Measurements from ENCODE around the gene SMKR1. TPM values are rescaled to one million over a fixed set of nuclear protein-coding genes. Genes with fewer than 3 reads are reported as not detected.
A peak's percentile ranks its signal among the peaks of the same experiment; 100 is the strongest.
"Not testable (repeated sequence)": the region's sequence is repeated elsewhere in the genome, so short reads cannot be mapped to it uniquely, and the experiment has no call there.

The SMKR1 gene
- total and polyA plus RNA-seq, 9 donors = 0.26 to 0.49 (median 0.39) TPM; not detected in 5

DNA sequence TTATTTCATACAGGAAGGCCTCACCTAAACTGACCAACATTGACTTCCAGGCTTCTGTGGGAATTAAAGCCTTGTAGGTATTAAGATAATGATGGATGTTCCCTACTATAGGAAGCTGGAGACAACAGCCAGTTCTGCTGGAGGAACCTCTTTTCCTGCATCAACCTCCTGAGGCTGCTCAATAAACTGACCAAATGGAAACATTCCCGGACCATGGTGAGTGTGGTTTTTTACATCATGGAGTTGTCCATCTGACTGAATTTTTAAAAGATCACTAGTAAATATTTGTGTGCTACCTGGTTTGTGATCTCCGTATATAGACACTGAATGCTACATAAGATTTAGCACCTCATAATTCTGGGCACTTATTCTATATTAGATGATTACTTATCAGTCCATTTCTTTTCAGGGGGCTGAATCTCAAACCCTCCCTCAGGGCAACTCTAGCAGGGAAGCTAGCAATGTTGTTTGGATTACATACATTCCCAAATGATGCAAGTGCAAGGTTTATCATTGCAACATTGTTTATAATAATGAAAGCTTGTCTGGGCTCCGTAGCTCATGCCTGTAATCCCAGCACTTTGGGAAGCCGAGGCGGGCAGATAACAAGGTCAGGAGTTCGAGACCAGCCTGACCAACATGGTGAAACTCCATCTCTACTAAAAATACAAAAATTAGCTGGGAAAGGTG lies 21.5 kb upstream of the SMKR1 start:
- no peak overlapping the region for H3K4me3 ChIP-seq (ENCODE audit: low read length)
- no peak overlapping the region for H3K27ac ChIP-seq (ENCODE audit: low read length)
- H3K27me3 ChIP-seq (ENCODE audit: control insufficient read depth, insufficient read depth, low read length) = no peaks in the 10 kb centered on the region
- no peaks in the 10 kb centered on the region for H3K4me1 ChIP-seq (ENCODE audit: control insufficient read depth, insufficient read depth, low read length)
- H3K36me3 ChIP-seq (ENCODE audit: control insufficient read depth, insufficient read depth, low read length) = no peaks in the 10 kb centered on the region
- H3K9me3 ChIP-seq (replicated peaks; ENCODE audit: control insufficient read depth, low read depth, low read length) = no peaks in the 10 kb centered on the region
- no peak for DNase-seq
- no CpG with 5 or more reads among the region's 6 CpGs for whole genome bisulfite sequencing (ENCODE audit: insufficient coverage)

DNA sequence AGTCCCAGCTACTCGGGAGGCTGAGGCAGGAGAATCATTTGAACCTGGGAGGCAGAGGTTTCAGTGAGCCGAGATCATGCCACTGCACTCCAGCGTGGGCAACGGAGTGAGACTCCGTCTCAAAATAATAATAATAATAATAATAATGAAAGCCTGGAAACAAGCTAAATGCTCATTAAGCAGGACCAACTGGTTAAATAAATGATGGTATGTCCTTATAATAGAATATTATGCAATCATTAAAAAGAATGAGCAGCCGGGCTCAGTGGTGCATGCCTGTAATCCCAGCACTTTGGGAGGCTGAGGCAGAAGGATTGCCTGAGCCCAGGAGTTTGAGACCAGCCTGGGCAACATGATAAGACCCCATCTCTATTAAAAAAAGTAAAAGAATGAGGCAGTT lies 21.0 kb upstream of the SMKR1 start:
- WGBS (ENCODE audit: insufficient coverage) = 100% methylated on average over 1 of the region's 6 CpGs

DNA sequence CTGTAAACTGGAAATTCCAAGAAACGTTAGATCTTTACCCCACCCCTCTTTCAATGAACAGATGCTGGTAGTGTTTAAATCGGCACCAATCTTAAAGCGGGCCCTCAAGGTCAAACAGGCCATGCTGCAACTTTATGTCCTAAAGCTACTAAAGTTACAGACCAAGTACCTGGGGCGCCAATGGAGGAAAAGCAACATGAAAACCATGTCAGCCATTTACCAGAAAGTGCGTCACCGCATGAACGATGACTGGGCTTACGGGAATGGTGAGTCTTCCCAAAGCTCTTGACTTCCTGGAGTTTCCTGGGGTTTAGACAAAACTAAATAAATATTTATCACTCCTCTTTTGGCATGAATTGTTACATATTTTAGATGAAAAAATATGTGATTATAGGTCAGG lies 19.6 kb upstream of the SMKR1 start:
- no peak overlapping the region for H3K4me3 ChIP-seq (ENCODE audit: low read length)
- no peak overlapping the region for H3K27ac ChIP-seq (ENCODE audit: low read length)
- H3K4me1 ChIP-seq (ENCODE audit: control insufficient read depth, insufficient read depth, low read length) = no peaks in the 10 kb centered on the region
- H3K27me3 ChIP-seq (ENCODE audit: control insufficient read depth, insufficient read depth, low read length) = no peaks in the 10 kb centered on the region
- WGBS (ENCODE audit: insufficient coverage) = 100% methylated on average over 1 of the region's 8 CpGs
- no peaks in the 10 kb centered on the region for H3K36me3 ChIP-seq (ENCODE audit: control insufficient read depth, insufficient read depth, low read length)
- H3K9me3 ChIP-seq (replicated peaks; ENCODE audit: control insufficient read depth, low read depth, low read length) = no peaks in the 10 kb centered on the region
- no peak for DNase-seq

More for the DNA sequence above, 21.0 kb upstream of the SMKR1 start:
- H3K27me3 ChIP-seq (ENCODE audit: control insufficient read depth, insufficient read depth, low read length); H3K4me1 ChIP-seq (ENCODE audit: control insufficient read depth, insufficient read depth, low read length); H3K36me3 ChIP-seq (ENCODE audit: control insufficient read depth, insufficient read depth, low read length); DNase-seq; H3K27ac ChIP-seq (ENCODE audit: low read length); H3K9me3 ChIP-seq (replicated peaks; ENCODE audit: control insufficient read depth, low read depth, low read length); H3K4me3 ChIP-seq (ENCODE audit: low read length): not testable (repeated sequence)

- Histone ChIP-seq H3K27me3 (ENCODE audit: control insufficient read depth, insufficient read depth, low read length) (no peaks in the 10 kb centered on the region), H3K36me3 (ENCODE audit: control insufficient read depth, insufficient read depth, low read length) (no peaks in the 10 kb centered on the region), H3K27ac (ENCODE audit: low read length) (no peak overlapping the region), H3K4me3 (ENCODE audit: low read length) (no peak overlapping the region), H3K9me3 (replicated peaks; ENCODE audit: control insufficient read depth, low read depth, low read length) (no peaks in the 10 kb centered on the region), H3K4me1 (ENCODE audit: control insufficient read depth, insufficient read depth, low read length) (no peaks in the 10 kb centered on the region)
- WGBS (ENCODE audit: insufficient coverage) = 88% methylated on average over 1 of the region's 3 CpGs
- DNase-seq = no peak
These were observed 12.8 kb upstream of the SMKR1 start for GRCh38 chr7:129489491-129489890.

GRCh38 chr7:129492391-129492790 lies 9.9 kb upstream of the SMKR1 start:
- Histone ChIP-seq H3K27ac (ENCODE audit: low read length) (no peak overlapping the region), H3K4me3 (ENCODE audit: low read length) (no peak overlapping the region), H3K9me3 (replicated peaks; ENCODE audit: control insufficient read depth, low read depth, low read length) (no peaks in the 10 kb centered on the region), H3K27me3 (ENCODE audit: control insufficient read depth, insufficient read depth, low read length) (no peaks in the 10 kb centered on the region), H3K4me1 (ENCODE audit: control insufficient read depth, insufficient read depth, low read length) (no peaks in the 10 kb centered on the region), H3K36me3 (ENCODE audit: control insufficient read depth, insufficient read depth, low read length) (no peaks in the 10 kb centered on the region)
- DNase-seq = no peak
- WGBS (ENCODE audit: insufficient coverage) = 83% methylated on average over 1 of the region's 2 CpGs

- Histone ChIP-seq H3K27ac (ENCODE audit: low read length) (no peak overlapping the region), H3K4me1 (ENCODE audit: control insufficient read depth, insufficient read depth, low read length) (no peaks in the 10 kb centered on the region), H3K36me3 (ENCODE audit: control insufficient read depth, insufficient read depth, low read length) (no peaks in the 10 kb centered on the region), H3K4me3 (ENCODE audit: low read length) (no peak overlapping the region), H3K9me3 (replicated peaks; ENCODE audit: control insufficient read depth, low read depth, low read length) (no peaks in the 10 kb centered on the region), H3K27me3 (ENCODE audit: control insufficient read depth, insufficient read depth, low read length) (no peaks in the 10 kb centered on the region)
- peak; percentile 16 for DNase-seq
- no CpG with 5 or more reads among the region's 1 CpG for WGBS (ENCODE audit: insufficient coverage)
These were observed 8.8 kb upstream of the SMKR1 start for GRCh38 chr7:129493555-129493954.

DNA sequence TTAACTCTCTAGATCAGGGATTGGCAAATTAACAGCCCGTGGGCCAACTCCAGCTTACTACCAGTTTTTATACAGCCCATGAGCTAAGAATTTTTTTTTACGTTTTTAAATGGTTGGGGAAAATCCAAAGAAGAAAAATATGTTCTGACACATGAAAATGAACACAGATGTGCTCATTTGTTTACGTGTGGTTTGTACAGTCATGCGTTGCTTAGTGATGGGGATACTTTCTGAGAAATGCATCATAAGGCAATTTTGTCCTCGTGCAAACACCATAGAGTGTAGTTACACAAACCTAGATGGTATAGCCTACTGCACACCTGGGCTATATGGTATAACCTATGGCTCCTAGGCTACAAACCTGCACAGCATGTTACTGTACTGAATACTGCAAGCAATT lies 8.3 kb upstream of the SMKR1 start:
- Histone ChIP-seq H3K36me3 (ENCODE audit: control insufficient read depth, insufficient read depth, low read length) (no peaks in the 10 kb centered on the region), H3K4me1 (ENCODE audit: control insufficient read depth, insufficient read depth, low read length) (no peaks in the 10 kb centered on the region), H3K4me3 (ENCODE audit: low read length) (no peak overlapping the region), H3K27ac (ENCODE audit: low read length) (no peak overlapping the region), H3K9me3 (replicated peaks; ENCODE audit: control insufficient read depth, low read depth, low read length) (no peaks in the 10 kb centered on the region), H3K27me3 (ENCODE audit: control insufficient read depth, insufficient read depth, low read length) (no peaks in the 10 kb centered on the region)
- 43% methylated on average over 2 of the region's 5 CpGs for WGBS (ENCODE audit: insufficient coverage)
- peak; percentile 71 for DNase-seq

DNA sequence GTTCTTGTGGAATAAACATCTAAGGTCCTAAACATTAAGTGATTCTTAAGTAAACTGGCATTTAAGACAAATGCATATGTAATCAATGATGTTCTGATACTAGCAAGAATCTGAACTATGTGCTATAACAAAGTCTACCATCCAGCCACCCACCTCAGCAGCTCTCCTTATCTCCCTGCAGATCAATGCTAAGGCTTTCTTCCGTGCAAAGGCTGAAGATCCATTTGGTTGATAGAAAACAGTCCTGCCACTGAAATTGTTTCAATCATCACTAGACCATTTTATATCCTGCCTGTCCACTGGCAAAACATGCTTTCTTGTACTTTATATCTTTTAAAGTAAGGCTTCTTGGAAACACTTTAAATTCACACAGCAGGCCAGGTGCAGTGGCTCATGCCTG lies 6.3 kb upstream of the SMKR1 start:
- no peaks in the 10 kb centered on the region for H3K27me3 ChIP-seq (ENCODE audit: control insufficient read depth, insufficient read depth, low read length)
- H3K4me1 ChIP-seq (ENCODE audit: control insufficient read depth, insufficient read depth, low read length) = no peaks in the 10 kb centered on the region
- 0% methylated on average over 1 of the region's 1 CpG for WGBS (ENCODE audit: insufficient coverage)
- no peaks in the 10 kb centered on the region for H3K9me3 ChIP-seq (replicated peaks; ENCODE audit: control insufficient read depth, low read depth, low read length)
- DNase-seq = no peak
- no peak overlapping the region for H3K4me3 ChIP-seq (ENCODE audit: low read length)
- H3K27ac ChIP-seq (ENCODE audit: low read length) = no peak overlapping the region
- H3K36me3 ChIP-seq (ENCODE audit: control insufficient read depth, insufficient read depth, low read length) = no peaks in the 10 kb centered on the region

DNA sequence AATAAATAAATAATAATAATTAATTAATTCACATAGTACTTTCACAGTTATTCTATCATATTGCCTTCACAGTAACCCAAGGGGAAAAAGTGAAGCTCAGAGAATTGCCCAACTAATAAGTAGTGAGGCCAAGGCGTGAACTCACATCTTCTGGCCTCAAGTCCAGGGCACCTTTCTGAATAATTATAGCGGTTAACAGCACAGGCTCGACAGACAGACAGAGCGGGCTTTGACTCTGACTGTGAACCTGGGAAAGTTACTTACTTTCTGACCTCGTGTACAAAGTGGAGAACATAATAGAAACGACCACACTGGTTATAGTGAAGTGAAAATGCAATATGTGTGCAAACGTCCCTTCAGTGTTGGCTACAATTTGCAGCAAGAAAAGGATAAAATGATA lies 5.7 kb upstream of the SMKR1 start:
- Histone ChIP-seq H3K27me3 (ENCODE audit: control insufficient read depth, insufficient read depth, low read length) (peaks cover 4% of the 10 kb centered on the region), H3K4me1 (ENCODE audit: control insufficient read depth, insufficient read depth, low read length) (no peaks in the 10 kb centered on the region), H3K9me3 (replicated peaks; ENCODE audit: control insufficient read depth, low read depth, low read length) (no peaks in the 10 kb centered on the region), H3K4me3 (ENCODE audit: low read length) (no peak overlapping the region), H3K36me3 (ENCODE audit: control insufficient read depth, insufficient read depth, low read length) (no peaks in the 10 kb centered on the region), H3K27ac (ENCODE audit: low read length) (no peak overlapping the region)
- DNase-seq = no peak
- WGBS (ENCODE audit: insufficient coverage) = 76% methylated on average over 7 of the region's 7 CpGs

GRCh38 chr7:129497156-129497555 lies 5.2 kb upstream of the SMKR1 start:
- H3K27ac ChIP-seq (ENCODE audit: low read length) = no peak overlapping the region

GRCh38 chr7:129498021-129498420 lies 4.3 kb upstream of the SMKR1 start:
- 100% methylated on average over 1 of the region's 1 CpG for WGBS (ENCODE audit: insufficient coverage)
- DNase-seq = no peak
- Histone ChIP-seq H3K36me3 (ENCODE audit: control insufficient read depth, insufficient read depth, low read length) (no peaks in the 10 kb centered on the region), H3K9me3 (replicated peaks; ENCODE audit: control insufficient read depth, low read depth, low read length) (no peaks in the 10 kb centered on the region), H3K27ac (ENCODE audit: low read length) (no peak overlapping the region), H3K27me3 (ENCODE audit: control insufficient read depth, insufficient read depth, low read length) (peaks cover 13% of the 10 kb centered on the region), H3K4me1 (ENCODE audit: control insufficient read depth, insufficient read depth, low read length) (peaks cover 8% of the 10 kb centered on the region), H3K4me3 (ENCODE audit: low read length) (no peak overlapping the region)

More at GRCh38 chr7:129497156-129497555, 5.2 kb upstream of the SMKR1 start:
- Histone ChIP-seq H3K9me3 (replicated peaks; ENCODE audit: control insufficient read depth, low read depth, low read length) (no peaks in the 10 kb centered on the region), H3K36me3 (ENCODE audit: control insufficient read depth, insufficient read depth, low read length) (no peaks in the 10 kb centered on the region), H3K4me1 (ENCODE audit: control insufficient read depth, insufficient read depth, low read length) (peaks cover 3% of the 10 kb centered on the region), H3K4me3 (ENCODE audit: low read length) (no peak overlapping the region), H3K27me3 (ENCODE audit: control insufficient read depth, insufficient read depth, low read length) (peaks cover 7% of the 10 kb centered on the region)
- WGBS (ENCODE audit: insufficient coverage) = 84% methylated on average over 4 of the region's 4 CpGs
- no peak for DNase-seq

Measured in muscle of leg (tissue), 11 donors.